Stimulated activated CD4-positive, alpha-beta T cell treated with anti-CD3 and anti-CD28 coated beads, TNF-alpha, amount 100 ng/mL, for 48 hours (primary cell): Measurements from ENCODE around the gene CPOX.
"Not testable (repeated sequence)": the region's sequence is repeated elsewhere in the genome, so short reads cannot be mapped to it uniquely, and the experiment has no call there.

Source experiments
- DNase-seq, 3 donors: peaks; one replicate each; pipeline ENCODE4 v3.0.0-alpha.2; 2020; ENCODE audit warnings: low read depth in 3 of 3

CPOX gene

DNA sequence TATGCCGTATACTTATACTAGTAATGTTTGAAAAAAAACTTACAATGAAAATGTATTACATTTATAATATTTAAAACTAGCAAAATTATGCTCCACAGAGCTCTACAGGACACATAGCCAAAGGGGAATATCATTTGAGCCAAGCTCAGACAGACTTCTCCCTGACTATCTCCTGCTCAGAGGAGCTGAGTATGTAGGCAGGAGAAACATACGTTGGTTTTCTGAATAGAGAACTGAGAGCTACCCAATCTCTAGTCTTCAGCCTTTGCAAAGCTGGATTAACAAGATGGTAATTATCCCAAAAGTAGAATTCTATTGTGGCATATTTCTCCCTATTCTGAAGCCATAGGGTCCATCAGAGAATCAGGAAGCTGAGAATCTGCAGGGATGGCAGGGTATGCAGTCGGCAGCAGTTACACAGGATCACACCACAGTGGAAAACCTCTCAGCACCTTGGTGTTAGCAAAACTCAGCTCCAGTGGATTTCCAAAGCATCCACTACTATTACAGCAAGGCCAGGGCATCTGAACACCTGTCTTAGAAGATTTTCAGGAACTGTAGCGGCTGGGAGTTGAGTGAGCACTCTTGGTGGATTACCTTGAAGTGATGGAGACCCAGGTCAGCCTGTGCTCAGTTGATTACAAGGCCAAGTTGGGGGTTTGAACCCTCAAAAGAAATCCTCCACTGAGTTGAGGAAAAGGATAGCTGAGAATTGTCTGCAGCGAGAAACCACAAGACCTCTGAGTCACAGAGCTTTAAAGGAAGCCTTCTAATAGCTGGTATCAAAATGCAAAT lies 31.5 kb downstream of the CPOX start:
- DNase-seq = no peak

DNA sequence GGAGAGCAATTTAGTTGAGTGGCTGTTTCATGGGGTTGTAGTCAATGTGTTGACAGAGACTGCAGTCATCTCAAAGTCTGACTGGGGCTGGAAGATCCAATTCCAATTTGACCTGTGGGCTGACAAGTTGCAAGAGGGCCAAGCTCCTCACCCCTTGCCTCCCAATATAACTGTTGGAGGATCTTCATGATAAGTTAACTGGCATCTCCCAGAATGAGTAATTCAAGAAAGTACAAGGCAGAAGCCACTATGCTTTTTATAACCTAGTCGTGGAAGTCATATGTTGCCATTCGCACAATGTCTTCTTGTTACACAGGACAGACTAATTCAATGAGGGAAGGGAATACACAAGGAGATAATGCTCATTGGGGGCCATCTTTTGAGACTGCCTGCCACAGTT lies 32.5 kb downstream of the CPOX start:
- no peak for DNase-seq

DNA sequence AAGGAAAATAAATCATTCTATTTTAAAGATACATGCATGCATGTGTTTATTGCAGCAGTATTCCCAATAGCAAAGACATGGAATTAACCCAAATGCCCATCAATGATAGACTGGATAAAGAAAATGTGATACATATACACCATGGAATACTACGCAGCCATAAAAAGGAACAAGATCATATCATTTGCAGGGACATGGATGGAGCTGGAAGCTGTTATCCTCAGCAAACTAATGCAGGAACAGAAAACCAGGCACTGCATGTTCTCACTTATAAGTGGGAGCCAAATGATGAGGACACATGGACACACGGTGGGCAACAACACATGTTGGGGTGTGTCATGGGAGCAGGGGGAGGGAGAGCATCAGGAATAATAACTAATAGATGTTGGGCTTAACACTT lies 33.6 kb downstream of the CPOX start:
- DNase-seq = not testable (repeated sequence)

DNA sequence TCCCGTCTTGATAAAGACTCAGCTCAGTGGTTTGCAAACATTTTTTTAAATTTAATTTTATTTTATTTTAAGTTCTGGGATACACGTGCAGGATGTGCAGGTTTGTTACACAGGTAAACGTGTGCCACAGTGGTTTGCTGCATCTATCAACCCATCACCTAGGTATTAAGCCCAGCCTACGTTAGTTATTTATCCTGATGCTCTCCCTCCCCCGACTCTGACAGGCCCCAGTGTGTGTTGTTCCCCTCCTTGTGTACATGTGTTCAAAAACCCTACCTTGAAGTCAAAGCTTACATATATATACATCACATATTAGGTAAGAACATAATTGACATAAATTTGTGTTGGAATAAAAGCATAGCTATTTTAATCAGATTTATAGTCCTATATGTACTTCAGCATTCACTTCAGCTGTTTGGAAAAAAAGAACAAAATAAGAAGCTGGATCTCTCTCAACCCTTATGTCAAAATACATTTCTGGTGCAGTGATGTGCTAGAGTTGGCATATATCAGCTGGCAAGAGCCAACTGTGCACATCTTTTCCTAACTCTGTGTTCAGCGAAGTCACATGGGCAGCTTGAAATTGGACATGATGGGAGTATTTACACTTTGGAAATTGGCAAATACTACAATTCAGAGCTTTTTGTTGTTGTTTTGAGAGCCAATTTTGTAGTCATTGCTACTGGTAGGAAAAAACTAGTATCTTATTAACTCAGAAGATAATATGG lies 35.1 kb downstream of the CPOX start:
- no peak for DNase-seq

DNA sequence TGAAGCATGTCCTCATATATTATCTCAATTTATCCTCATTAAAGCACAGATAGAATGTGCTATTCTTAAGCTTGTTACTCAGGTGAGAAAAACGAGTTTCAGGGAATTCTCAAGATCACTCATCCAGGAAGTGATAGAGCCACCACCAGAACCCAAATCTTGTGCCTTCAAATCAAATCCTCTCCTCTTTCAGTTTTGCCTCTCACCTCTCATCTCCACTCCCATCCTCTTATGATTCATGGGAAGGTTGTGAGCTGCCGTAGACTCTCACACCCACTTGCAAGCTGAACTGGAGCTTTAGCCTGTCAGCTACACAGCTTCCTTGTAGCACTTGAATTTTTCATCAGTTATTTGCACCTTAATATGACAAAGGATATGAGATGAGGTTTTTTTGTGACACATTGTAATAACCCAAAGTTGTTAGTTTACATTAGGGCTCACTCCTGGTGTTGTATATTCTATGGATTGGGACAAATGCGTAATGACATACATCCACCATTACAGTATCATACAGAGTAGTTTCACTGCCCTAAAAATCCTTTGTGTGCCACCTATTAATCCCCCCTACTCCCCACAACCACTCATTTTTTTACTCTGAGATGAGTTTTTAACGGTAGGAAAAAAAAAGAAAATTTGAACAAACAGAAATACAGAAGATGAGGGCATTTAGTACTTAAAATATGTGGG lies 35.9 kb downstream of the CPOX start:
- peak; percentile 27 to 45 (median 39) for DNase-seq

DNA sequence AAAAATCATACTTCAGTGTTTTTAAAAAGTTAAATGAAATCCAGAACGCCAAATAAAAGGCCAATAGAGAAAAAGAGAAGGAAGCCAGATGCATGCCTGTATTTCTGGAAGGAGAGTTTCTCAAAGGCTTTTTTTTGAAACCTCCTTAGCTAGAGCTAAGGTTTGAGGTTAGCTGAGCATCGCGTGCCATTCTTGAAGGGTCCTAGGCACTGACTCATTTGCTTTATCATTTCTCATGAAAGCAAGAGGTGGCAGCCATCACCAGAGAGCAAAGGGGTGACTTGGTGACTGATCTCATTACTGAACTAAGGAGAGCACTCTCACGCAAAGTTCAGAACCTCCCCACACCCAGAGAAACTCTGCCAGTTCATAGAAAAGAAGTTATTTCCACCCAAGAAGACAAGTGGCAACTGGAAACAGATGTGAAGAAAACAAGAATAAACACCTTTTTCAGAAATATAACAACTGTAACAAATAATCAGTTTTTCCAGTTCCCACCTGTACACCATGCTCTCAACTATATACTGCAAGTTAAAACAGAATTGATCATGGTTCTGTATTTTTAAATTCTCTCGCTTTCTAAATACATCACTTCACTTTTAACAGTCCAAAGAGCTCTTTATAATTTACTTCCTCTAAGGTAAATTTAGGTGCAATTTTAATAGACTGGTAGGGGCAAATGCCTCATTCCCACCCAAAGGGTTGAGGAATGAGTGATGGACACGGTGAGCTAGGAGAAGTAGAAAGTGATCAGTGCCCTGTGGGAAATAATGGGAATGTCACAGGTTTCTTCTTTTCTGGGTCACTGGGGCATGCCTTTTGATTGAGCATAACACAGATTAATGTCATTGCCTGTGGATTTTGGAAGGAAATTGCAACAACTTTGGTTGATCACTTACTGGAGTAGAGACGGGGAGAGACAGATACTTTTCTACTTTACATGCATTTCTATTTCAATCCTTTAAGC lies 37.0 kb downstream of the CPOX start:
- peak; percentile 48 to 75 (median 52) for DNase-seq

DNA sequence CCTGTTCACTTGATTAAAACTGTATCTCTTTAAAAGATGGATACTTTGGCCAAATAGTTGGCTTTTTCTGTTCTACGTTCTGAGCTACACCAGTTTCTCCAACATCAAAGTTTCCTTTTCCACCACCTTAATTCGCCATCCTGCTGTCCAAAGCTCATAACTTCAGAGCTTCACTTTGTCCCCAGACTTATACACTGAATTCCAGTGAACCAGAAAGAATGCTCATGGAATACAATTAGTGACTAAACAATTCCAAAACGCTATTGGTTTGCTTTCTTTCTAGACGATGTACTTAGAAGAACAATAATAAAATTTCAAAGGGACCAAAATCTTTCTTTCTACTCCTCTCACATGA lies 38.4 kb downstream of the CPOX start:
- DNase-seq = no peak

DNA sequence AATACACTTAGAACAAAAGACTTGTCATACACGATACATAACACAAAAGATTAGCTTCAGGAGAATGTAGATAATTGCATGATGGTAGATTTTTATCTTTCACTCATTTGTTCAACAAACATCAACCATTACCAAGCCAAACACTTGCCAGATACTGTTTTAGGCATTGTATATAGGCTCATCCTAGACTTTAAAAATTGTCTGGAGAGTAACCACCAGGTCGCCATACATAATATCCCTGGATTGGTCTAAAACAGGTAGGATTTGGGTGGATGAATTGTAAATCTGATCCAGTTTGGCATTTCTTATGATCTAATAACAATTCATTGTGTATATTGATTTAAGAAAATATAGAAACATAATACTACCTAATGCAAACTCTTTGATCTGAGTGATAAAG lies 38.8 kb downstream of the CPOX start:
- no peak for DNase-seq

DNA sequence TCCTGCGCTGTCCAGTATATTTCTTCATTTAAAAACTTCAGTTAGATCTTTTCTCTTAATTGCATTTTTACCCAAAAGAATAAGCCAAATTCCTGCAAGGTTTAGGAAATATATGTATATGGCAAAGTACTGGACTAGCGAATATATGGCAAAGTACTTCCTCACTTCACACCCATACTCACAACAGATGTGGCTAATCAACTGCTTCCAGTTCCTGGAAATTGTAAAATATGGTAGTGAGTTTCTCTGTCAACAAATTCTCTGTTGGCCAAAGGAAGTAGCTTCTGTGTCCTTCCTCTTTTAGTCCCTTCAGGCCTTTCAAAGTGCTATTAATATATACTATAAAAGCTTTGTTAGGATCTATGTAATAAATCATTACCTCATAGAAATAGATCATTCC lies 39.7 kb downstream of the CPOX start:
- DNase-seq = no peak

DNA sequence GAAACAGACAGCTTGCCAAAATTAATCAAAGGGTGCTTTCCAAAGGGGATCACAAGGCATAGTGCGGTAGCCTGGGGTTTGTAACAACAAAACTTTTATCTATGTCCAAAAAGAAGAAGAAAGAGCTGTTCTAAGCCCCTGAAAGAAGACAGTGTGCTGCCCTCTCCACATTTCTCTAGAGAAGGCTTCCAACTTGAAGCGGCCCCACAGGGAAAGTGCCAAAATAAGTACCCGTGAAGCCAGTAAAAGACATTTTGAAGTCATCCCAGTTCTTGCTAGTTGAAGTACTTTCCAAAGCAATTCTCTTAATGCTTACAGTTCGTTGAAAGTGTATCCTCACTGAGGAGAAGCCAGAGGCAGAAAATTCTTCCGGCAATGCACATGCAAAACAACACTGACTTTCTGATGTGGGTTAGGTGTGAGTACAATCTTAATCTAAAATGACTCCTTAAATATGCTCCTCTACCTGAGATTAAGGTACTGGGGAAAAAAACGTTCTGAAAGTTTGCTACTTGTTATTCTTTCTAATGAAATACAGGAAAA lies 40.3 kb downstream of the CPOX start:
- no peak for DNase-seq

DNA sequence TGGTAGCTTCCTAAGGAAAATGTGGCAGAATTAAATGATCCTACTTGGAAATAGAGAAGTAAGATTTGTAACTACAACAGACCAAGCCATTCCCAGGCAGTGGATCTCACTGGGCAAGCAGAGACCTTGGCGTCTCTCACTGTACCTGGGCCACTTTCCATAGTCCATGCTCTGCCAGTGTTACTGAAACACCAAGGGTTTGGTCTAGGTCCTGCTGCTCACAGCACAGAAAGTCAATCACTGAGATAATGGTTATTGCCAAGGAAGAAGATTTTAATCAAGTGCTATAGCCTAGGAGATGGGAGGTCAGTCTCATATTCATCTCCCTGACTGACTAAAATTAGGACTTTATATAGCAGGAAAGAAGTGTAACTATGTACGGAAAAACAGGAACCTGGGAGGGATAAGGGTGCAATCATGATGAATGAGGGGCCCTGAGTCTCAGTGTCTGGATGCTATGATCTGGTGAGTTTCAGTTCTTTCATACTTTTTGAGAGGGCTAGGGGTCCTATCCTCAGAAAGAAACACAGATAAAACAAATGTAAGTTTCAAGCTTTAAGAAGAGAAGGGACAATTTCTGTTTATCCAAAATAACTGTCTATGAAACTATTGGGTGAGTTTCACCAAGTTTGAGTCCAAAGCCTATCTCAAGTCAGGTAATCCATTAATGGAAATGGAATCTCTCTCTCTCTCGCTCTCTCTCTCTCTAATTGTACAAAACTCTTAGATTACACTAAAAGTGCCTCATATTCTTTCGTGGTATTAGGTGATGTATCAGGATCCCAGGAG lies 41.0 kb downstream of the CPOX start:
- no peak for DNase-seq

DNA sequence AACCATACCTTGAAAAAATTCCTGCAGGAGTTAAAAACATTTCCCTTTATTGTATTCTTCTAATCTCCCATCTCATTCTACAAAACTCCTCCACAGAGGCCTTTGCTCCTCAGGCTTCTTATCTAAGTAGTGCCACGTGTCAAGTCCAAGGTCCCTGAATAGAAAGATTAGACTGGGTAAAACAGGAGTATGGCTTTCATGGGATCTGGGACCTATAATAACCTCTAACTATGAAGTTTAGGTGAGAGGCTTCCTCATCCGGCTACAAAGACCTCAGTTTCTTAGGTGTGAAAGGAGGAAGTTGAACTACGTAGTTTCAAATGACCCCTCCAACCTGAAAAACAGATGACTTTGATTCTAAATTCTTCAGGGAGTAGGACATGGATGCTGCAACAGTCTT lies 41.7 kb downstream of the CPOX start:
- no peak for DNase-seq

DNA sequence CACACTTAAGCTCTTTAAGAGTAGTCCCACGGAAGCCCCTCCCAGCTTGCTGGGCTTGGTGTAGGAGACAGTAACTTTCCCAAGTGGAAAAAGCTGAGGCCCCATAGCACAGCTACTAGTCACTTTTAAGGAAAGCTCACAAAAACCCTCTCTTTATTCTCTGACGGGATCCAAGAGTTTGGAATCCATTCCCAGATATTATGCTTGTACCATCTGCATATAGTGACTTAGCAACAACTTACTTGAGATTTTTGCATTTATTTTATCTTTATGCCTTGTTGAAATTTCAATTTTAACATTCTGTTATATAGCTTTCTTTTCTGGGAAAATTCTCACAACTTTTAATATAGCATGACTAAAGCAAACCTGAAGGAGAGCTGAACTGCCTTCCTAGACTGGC lies 42.2 kb downstream of the CPOX start:
- DNase-seq = no peak

DNA sequence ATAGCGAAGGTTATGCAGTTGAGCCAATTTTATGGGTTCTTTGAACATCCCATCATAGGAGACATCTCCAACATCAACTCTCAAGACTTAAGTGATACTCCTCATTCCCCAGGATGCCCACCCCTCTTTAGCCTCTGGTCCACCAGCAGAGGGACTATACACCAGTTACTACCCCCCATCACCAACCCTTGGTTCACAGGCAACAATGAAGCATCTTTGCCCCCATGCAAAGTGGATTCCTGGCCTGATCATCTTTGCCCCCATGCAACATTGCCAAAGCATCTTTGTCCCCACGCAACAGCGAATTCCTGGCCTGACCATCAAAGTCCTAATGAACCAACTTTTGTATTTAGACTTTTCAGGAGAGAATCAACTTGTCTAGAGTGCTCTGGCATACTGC lies 42.6 kb downstream of the CPOX start:
- no peak for DNase-seq

DNA sequence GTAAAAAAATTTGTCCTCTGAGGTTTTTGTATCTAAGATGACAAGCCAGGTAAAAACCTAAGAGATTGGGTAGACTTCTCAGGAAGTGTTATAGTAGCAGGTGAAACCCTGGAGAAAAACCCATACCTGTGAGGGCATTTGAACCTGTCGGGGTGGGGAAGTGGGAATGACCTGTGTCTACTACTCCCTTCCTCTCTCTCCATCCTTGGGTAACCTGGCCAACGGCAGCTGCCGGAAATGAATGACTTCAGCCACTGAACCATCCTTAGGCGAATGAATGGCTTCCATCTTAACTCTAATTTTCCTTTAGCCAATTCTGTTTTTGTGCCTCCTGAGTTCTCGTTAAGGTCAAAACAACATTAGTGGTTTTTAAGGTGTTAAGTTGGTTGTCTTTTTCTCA lies 44.9 kb downstream of the CPOX start:
- no peak for DNase-seq

DNA sequence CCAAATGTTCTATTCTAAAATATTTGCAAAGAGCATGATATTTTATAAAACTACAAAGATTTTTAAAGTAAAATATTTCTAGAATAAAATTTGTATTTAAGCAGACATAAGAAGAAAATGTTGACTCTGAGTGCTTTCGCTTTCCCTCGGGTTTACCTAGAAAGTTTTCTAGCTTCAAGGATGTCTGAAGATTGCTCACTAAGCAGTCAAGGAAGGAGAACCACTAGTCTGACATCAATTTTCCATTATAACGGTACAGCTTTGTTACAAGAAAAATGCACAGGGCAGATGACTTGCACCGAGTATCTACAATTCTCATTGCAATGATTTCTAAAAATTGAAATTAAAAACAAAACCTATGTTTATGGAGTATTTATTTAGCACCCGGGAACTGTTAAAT lies 47.5 kb downstream of the CPOX start:
- DNase-seq = no peak

DNA sequence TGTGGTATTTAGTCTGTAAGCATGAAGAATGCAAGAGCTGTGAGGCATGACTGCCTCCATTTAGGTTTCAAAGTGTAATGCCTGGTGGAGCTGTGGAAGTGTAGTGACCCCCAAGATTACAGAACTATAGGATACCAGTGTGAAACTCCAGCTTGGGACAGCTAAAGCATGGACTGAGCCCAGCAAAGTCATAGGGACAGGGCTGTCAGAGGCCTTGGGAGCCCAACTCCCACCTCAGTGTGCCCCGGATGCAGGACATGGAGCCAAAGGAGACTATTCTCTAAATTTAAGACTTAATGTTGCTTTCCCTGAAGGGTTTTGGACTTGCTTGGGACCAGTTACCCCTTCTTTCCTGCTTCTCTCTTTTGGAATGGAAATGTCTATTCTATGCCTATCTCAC lies 50.8 kb downstream of the CPOX start:
- no peak for DNase-seq

DNA sequence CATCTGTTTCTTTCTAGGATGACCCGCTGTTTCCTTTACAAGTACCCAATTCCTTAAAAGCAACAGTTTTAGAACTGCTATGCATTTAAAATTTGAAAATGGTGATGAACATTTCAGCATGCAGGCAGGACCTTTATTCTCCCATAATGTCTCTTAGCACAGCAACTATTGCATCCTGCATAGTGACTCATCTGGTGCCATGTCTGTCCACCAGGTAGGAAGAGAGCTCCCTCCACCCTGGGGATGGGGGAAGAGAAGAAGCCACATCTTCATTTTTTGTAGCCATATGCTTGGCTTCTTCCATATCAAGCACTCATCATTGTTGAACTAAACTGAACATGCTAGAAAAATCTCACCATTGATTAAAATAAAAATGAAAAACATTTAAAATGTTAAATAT lies 51.7 kb downstream of the CPOX start:
- no peak for DNase-seq

DNA sequence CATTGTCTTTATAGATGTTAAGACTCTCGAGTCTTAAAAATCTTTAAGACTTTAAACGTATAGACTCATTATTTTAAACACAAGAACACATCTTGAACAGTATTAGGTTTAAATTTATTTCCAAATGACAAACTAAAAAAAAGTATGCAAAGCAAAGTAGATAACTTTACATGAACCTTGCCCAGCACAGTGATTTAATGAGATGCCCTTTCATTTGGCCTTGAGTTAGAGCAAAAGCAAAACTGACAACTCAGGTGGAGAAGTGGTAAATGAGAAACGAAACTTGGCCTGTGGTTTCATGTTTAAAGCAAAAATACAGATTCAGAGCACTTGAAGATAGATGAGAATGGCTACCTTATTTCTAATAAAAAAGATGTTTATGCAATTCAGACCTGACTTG lies 53.1 kb downstream of the CPOX start:
- DNase-seq = no peak

DNA sequence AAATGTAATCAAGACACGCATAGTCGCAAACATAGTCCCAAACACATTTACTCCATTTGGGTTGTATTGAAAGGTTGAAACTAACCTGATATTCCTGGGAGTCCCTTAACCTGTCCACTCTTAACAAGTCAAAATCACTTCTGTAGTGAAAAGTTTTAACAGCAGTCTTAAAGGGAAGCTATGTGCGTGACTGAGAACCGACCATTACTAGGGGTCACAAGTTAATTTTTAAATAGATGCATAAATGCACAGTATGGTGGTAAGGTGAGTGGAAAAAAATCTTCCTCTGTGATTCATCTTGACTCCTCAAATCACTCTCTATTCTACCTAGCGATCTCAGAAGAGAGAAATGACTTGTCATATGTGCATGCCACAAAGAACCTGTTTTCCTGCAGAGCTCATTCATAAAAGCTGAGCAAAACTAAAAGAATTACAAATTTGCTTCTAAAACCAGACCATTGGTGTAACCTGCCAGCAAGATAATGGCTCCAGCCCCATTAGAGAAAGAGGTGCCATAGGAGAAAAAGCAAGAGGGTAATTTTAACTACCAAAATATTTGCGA lies 56.9 kb downstream of the CPOX start:
- no peak for DNase-seq
